ENCODE measurements around the gene KCMF1.

The KCMF1 gene

DNA sequence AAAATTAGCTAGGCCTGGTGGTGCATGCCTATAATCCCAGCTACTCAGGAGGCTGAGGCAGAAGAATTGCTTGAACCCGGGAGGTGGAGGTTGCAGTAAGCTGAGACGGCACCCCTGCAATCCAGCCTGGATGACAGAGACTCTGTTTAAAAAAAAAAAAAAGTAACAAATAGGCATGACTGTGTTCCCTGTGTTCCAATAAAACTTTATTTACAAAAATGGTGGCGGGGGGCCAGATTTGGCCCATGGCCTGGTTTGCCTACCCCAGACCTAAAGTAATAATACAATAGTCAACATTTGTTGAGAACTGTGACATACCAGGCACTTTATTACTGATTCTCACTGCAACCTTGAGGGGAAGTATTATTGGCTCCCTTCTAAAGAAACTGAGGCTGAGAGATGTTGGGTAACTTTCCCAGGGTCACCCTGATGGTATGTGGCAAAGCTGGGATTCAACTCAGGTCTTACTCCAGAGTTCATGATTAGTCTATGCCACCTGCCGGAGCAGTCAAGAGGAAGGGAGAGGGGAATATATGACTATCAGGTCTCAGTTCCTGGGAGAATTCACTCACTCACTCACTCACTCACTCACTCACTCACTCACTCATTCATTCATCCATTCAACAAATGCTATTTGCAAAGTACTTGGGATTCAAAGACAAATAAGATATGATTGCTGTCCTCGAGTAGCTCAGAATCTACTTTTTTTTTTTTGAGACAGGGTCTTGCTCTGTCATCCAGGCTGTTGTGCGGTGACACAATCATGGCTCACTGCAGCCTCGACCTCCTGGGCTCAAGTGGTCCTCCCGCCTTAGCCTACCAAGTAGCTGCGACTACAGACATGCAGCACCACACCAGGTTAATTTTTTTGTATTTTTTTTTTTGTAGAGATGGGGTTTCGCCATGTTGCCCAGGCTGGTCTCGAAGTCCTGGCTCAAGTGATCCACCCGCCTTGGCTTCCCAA is 14.3 kb upstream of the KCMF1 start:
- DNase-seq (ENCODE audit: low read depth) = no peak

DNA sequence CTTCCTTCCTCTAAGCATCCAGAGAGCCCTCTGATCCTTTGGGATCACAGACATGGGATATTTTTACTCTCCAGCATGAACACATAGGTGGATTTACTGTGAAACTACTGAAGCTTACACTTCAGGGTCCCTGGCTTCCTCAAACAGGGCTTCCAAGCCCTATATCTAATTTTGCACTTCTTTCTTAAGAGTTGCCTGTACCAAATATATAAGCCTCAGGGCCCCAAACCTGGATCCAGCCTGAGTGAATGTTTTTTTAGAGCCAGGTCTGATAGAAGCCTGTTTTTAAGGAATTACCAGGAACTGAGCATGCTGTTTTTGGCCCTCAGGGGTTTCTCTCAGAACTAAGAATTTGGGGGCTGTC is 13.2 kb upstream of the KCMF1 start:
- no peak for DNase-seq (ENCODE audit: low read depth)

DNA sequence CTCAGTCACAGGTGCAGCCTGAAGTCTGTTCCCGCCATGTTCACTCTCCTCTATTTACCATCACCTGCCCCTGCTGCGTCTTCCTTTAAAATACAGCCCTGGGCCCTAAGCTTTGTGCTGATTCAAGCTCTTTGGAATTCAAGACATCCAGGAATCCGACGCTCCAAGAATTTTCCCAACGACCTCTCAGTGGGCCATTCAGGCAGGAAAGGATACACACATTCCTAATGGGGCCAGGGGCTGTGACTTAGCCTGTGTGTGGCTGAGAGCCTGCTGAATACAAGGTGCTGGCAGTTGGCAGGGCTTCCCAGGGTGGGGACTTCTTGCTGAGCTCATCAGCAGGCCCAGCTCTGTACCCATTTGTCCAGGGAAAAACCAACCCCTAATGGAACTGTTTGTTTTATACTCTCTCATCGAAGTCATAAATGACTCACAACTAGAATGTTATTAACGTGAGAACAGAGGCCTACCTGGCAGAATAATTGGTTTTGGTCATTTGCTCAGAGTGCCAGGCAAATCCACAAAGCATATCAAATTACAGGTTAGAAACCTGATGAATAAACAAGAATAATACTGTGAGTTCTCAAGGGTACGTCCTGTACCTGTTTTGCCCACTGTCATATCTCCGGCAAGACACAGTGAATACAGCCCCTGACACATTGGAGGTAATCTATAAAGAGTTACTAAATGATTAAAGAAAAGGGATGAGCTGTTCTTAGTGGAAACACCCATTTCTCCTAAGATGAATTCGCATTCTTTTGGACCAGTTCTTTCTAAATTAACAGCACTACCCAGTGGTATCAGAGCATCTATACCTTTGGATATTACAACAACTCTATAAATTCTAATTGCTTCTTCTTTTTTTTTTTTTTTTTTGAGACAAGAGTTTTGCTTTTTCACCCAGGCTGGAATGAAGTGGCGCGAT is 12.6 kb upstream of the KCMF1 start:
- no peak for DNase-seq (ENCODE audit: low read depth)

DNA sequence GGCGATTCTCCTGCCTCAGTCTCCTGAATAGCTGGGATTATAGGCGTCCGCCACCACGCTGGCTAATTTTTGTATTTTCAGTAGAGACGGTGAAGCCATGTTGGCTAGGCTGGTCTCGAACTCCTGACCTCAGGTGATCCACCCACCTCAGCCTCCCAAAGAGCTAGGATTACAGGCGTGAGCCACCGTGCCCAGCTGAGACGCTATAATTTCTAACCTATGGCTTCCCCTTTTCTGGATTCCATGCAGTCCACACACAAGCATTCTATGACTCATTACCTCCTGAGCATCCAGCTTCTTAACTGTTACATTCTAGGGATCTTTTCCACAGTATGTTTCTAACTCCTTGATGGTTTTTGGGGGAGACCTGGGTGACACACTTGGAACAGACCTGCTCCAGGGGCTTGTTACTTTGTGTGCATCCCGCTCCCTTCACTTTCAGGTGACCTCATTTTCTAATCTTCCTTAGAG is 11.8 kb upstream of the KCMF1 start:
- no peak for DNase-seq (ENCODE audit: low read depth)

DNA sequence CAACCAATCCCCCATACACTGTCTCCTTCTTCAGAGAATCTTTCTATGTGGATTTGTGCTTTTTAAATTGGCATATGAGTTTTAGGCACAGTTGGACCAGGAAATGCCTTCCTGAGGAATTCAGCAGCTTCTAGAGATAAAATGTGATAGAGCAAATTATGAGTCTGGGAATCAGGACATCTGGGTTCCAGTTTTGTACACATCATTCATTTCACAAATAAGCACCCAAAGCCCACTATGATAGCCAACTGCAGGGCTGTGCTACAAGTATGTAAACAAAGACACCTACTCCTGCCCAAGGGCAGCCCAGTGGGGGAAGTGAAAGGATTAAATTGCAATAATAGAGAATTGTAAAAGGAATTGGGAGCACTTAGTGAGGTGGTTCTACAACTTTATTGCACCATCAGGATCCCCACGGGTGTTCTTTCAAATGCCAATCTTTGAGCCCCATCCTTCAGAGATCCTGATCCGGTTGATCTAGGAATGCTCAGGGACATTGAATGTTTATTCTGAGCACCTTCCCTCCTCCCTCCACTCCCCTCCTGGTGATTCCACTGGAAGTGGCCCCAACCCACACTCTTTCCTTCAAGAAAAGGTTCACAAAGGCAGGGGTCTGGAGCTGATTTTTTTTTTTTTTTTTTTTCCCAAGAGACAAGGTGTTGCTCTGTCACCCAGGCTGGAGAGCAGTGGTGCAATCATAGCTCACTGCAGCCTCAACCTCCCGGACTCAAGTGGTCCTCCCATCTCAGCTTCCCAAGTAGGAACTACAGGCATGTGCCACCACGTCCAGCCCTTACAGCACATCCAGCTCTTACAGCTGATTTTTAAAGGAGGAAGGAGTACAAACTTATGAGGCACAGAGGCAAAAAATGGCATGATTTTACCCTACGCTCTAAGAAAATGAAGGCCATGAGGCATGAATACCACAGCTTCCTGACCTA is 11.1 kb upstream of the KCMF1 start:
- no peak for DNase-seq (ENCODE audit: low read depth)

DNA sequence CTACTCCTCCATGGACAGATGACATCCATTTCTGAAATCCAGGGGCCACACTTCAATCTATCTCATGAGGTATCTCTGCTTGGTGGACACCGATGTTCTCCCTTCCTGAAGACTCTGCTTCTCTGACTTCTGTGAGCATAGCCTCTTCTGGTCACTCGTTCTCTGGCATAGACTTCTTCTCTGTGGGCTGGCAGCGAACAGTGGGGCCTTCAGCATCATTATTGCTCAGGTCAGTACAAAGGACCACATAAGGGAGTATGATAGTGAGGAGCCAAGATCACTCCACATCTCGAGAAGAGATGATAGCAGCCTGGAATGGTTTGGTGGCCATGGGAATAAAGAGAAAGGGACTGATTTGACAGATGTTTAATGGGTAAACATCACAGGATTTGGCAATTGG is 8.0 kb upstream of the KCMF1 start:
- DNase-seq (ENCODE audit: low read depth) = no peak

DNA sequence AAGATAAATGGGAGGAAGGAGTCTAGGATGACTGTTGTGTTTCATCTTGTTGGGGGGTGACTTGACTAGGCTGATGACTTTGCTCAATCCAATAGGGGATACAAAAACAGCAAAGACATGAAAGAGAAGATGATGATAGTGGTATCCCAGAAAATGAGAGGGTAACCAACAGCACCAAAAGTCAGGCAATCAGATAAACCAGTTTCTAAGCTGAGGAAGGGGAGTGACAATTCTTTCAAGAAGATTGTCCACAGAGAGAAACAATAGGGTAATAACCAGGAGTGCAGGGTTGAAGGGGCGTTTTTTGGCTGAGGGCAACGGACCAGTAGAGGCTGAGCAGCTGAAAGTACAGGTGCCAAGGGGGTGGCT is 7.7 kb upstream of the KCMF1 start:
- DNase-seq (ENCODE audit: low read depth) = no peak

DNA sequence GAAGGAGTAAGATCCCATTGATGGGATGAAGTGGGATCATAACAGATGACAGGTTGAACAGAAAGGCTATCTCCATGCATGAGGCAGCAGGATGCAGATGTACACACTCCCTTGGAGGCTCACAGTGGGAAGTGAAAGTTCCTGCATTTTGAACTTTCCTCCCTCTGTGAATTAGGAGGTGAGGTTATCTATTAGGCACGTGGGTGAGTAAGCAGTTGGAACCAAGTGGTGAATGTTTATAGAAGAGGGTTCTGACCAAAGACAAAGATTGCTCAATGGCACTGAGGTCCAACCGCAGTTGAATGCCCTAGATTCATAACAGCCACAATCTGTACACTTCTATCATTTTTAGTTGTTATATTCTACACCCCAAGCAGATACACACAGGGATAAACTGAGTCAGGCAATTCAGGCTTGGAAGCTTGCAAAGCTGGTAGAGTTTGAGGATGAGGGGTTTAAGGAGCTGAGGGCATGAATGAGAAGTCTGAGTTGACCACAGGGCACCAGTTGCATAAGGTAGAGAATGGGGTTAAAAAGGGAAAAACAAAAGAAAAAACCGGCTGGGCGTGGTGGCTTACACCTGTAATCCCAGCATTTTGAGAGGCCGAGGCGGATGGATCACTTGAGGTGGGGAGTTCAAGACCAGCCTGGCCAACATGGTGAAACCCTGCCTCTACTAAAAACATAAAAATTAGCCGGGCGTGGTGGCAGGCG is 7.1 kb upstream of the KCMF1 start:
- no peak for DNase-seq (ENCODE audit: low read depth)

DNA sequence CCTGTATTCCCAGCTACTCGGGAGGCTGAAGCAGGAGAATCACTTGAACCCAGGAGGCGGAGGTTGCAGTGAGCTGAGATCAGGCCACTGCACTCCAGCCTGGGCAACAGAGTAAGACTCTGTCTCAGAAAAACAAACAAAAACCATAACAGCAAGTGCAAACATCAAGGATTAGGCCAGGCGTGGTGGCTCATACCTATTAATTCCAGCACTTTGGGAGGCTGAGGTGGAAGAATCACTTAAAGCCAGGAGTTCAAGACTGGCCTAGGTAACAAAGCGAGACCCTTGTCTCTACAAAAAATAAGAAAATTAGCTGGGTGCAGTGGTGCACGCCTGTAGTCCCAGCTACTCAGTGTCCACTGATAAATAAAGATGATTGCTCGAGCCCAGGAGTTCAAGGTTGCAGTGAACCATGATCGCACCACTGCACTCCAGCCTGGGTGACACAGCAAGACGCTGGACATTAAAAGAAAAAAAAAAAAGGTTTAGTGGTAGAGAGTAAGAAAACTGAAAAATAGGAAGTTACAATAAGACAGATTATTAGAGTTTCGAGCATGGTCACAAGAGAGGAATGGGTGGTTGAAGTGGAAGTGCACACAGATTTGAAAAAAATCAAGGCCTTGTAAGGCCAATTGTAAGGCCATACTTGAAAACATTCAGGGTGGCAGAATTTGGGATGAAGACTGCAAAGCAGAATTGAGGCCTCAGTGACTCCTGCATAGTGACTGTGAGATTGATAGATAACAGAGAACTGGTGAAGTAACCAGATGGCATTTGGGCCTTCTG is 6.4 kb upstream of the KCMF1 start:
- DNase-seq (ENCODE audit: low read depth) = no peak

DNA sequence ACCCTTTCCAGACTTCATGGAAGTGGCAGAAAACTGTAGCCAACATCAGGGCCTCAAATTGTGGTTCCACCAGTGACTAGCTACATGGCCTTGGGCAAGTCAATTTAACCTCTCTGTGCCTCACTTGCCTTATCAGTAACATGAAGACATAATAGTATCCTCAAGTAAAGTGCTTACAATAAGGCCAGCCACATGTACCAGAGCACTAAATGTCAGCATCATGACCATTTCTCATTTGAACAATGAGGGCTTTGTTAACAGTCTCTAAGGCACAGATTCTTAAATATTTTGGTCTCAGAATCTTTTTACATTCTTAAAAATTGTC is 5.8 kb upstream of the KCMF1 start:
- DNase-seq (ENCODE audit: low read depth) = no peak

DNA sequence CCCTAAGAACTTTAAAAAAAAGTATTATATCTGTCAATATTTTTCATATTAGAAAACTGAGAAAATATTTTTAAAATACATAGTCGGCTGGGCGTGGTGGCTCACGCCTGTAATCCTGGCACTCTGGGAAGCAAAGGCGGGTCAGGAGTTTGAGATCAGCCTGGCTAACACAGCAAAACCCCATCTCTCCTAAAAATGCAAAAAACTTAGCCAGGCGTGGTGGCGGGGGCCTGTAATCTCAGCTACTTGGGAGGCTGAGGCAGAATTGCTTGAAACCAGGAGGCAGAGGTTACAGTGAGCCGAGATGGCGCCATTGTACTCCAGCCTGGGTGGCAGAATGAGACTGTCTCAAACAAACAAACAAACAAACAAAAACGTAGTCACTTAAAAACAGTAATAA is 5.1 kb upstream of the KCMF1 start:
- no peak for DNase-seq (ENCODE audit: low read depth)

DNA sequence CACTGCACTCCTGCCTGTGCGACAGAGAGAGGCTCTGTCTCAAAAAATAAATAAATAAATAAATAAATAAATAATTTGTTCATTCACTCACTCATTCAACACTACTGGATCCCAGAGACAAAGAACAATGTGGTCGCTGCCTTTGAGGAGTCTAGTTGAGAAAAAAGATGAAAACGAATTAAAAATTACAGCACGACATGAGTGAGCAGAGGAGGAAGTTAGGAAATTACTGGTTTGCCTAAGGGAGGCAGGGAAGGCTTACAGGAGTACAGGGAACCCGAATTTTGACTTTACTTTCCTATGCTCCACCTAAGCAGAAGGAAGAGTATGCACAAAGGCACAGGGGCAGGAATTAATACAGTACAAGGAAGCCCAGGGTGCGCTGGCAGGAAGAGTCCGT is 4.2 kb upstream of the KCMF1 start:
- no peak for DNase-seq (ENCODE audit: low read depth)

DNA sequence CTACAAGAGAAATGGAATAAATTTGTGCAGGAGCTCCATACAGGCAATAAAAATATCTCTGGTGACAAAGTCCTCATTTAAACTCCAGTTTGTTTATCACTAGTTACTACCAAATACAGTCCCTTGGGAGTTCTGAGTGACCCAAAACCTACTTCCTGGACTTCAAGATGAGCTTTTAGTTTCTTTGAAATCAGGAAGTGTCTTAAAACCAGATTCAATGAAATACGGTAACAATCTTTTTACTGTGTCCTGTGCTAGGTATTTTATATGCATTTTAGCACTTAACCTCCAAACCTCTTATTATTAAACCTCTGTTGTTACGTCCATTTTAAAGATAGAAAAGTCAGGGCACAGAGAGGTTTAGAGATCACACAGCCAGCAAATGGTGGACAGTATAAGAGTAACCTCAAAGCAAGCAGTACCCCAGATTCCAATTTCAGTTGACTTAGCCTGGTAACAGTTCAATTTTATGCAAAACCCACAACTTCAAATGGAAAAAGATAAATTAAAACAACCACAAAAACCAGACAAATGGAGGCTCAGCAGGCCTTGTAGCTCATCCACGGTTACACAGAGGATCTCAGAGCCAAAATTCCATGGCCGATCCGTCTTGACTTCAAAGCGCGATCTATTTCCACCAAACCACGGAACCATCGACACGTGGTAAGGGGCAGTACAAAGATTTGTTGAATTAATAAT is 1.3 kb upstream of the KCMF1 start:
- no peak for DNase-seq (ENCODE audit: low read depth)

DNA sequence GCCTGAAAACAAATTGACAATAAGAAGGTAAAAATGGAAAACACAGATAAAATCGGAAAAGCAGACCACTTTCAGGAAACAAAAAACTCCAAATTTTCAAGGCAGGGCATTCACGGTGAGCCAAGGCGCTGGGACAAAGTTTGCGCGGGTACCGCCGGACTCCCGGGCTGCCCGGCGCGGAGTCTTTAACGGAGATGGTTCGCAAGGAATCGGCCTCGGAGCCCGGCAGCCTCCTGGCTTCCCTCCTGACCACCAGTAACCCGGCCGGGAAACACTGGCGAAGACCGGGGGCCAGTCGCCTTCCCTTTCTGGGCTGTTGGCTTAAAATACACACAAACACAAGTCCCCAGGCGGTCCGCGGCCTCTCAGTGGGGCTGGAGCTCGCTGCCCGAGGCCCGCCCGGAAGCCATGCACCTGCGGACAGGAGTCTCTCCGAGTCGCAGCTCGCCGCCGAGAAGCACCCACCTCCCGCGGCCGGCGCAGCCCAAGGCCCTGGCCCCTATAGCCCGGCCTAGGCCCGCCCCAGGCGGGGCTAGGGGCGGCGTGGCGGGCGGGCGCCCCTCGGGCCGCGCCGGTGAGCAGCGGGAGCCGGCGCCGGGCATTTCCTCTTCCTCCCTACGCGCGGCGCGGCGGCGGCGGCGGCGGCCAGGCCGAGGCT is 622 bp upstream of the KCMF1 start:
- DNase-seq (ENCODE audit: low read depth) = peak; percentile 38

DNA sequence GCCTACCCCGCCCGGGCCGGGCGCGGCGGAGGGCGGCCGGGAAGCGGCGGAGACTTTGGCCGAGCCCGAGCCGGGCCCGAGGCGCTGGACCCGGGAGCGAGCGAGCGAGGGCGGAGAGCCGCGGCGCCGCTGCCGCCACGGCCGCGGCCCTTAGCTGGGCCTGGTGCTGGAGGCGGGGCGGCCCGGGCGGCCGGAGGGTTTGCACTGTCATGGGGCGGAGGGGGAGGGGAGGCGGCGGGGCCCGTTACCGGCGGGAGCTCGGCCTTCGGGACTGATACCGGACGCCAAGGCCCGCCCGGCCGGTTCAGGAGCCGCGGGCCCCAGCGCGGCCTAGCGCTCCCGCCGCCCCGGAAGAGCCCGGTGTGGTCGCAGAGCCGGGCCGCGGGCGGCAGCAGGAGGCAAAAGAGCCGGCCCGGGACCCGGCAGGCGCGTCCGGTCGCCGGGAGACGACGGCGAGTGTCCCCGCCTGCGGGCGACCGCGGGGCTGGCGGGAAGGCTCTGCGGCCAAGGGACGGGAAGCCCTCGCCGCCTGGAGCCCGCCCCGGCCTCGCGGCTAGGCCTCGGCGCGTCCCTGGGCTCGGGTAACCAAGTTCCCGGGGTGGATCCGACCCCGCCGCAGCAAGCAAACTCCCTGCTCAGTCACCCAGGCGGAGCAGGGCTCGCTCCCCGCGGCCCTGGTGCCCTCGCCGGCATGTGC is 697 bp downstream of the KCMF1 start:
- peak; percentile 37 for DNase-seq (ENCODE audit: low read depth)

DNA sequence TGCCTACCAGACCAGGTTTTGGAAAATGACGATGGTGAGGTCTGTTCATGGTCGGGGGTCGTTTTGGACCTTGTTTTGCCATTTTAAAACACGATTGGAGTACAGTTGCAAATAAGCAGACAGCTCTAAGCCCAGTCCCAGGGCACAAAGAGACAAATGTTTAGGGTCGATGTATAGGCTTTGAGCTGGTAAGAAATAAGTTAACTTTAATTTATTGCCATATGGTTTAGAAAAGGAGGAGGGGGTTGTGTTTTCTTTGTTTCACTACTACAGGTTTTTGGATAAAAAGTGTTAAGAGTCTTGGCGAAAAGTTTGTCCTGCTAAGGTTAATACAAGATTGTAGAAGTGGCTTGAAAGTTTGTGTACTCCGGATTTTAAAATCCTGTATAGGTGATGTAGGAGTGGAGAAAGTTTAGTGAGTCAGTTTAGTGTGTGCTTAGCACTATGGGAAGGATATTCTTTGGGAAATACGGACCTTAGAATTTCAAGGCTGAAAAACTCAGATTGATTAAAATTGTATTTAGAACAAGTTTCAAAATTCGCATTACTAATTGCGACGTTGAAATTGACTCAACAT is 1.3 kb downstream of the KCMF1 start:
- DNase-seq (ENCODE audit: low read depth) = no peak

DNA sequence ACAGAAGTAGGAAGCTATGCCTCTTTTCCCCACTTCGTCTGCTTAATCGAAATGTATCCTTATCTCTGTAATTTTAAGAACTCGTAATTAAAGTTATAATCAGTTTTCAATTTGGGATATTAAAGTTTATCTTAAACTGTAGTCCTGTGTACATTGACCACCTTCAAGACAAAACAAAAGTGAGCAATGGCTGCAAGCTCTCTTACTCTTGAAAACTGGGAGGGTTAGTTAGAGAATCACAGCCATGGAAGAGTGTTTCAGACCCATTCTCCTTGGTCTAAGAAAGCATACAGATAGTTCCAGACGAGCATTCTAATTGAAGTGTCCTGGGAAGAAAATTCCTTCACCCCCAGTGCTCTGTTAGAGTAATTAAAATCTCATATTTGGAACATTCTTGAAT is 2.0 kb downstream of the KCMF1 start:
- DNase-seq (ENCODE audit: low read depth) = no peak

DNA sequence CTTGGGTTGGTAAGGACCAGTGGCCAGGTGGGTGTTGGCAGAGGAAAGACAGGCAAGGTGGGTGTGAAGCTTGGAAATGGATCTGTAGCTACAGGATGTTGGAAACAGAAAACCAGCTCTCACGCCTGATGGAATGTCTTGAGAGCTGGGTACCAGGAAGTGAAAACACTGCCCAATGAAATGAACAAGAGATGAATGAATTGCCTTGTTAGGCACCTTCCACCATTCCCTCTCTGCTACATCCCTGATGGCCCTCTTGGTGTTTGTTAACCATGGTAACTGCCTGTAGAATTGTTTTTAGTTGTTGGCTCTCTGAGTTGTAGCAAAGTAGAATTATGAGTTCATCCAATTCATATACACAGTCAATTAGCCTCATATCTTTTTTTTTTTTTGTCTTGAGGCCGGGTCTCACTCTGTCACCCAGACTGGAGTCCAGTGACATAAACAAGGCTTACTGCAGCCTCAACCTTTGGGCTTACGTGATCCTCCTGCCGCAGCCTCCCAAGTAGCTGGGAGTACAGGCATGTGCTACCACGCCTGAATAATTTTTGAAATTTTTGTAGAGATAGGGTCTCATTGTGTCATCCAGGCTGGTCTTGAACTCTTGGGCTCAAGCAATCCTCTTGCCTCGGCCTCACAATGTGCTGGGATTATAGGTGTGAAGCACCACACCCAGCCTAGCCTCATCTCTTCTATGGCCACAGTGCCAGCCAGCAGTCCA is 9.5 kb downstream of the KCMF1 start:
- DNase-seq (ENCODE audit: low read depth) = no peak
